Adrenal gland (tissue), 5 donors: ENCODE results near the gene CPPED1.
"Not testable (repeated sequence)": the region's sequence is repeated elsewhere in the genome, so short reads cannot be mapped to it uniquely, and the experiment has no call there.

ENCODE experiments used
- CTCF ChIP-seq, 6 experiments: fragments of 450-650 bp in 4 of 6; fragments of 200-600 bp in 2 of 6; sonication (generic) in 1 of 6; IDR thresholded peaks; 1 replicate in 5 of 6; 2 replicates in 1 of 6; pipeline versions ENCODE4 v1.5.1 to v1.8.0; 2016 to 2021; ENCODE audit warnings: antibody characterized with exemption in 6 of 6, mild to moderate bottlenecking in 2 of 6, moderate library complexity in 1 of 6
- POLR2A ChIP-seq, 2 donors: fragments of 450-650 bp; IDR thresholded peaks; one replicate each; pipeline ENCODE4 v1.6.1; 2017; ENCODE audit warnings: antibody characterized with exemption in 2 of 2, mild to moderate bottlenecking in 2 of 2, moderate library complexity in 1 of 2
- donor health status: DM: no; HTN: no; CAD: no.

GRCh38 chr16:12813734-12814133 lies 10.0 kb upstream of the CPPED1 start:
- TF ChIP-seq CTCF, POLR2A (IDR thresholded peaks at IDR 0.05): not testable (repeated sequence)
